Breast epithelium (tissue), 3 donors: ENCODE results near the gene MR1.

ENCODE experiments used
- CTCF ChIP-seq, 3 donors: fragments of 450-650 bp; IDR thresholded peaks; one replicate each; pipeline ENCODE4 v1.5.1; 2016 to 2017; ENCODE audit warnings: antibody characterized with exemption in 3 of 3, mild to moderate bottlenecking in 3 of 3, moderate library complexity in 3 of 3
- POLR2AphosphoS5 ChIP-seq, 3 donors: sonication (generic); formaldehyde crosslinking; IDR thresholded peaks; one replicate each; pipeline ENCODE4 v1.6.1; 2017; ENCODE audit warnings: antibody characterized with exemption in 3 of 3

DNA sequence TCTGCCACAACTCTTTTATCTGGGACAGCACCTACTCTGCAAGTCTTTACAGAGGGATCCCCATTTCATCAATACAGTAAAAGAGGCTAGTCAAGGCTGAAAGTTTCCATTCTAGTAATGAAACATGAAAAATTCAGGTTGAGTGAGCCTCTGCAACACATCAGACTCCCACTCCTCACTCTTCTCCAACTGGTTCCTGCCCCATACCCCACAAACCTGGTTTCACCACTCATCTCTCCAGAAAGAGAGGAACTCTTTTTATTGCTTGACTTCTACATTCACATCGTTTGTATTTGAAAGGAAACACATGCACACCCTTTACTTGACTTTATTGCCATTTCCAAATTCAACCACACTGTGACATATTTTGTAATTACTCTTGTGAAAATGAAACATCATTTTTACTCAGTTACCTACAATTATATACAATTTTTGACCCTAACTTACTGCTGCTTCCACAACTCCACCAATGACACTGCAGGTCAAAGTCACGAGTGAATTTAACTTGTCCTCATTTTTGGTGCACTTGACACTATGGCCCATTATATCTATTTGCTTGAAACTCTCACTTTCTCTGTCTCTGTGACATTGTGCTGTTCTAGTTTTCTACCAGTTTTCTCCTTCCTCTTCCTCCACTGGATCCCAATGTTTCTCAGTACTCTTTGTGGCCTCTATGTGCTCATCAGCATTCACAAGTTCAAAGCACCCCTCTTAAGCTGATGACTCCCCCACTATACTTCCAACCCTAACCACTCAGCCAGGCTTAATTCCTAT, 19.1 kb upstream of the MR1 start:
- TF ChIP-seq POLR2AphosphoS5 (IDR thresholded peaks at IDR 0.05): no peak
- TF ChIP-seq CTCF (IDR thresholded peaks at IDR 0.05): no peak
